Stomach (tissue), 9 donors: ENCODE results near the gene SCYGR5. TPM values are rescaled to one million over a fixed set of nuclear protein-coding genes. Genes with fewer than 3 reads are reported as not detected.
A peak's percentile ranks its signal among the peaks of the same experiment; 100 is the strongest.

Experiments
- DNase-seq, 2 donors: peaks; one replicate each; pipeline versions ENCODE4 v3.0.0 to v3.0.0-alpha.2; 2013 to 2019
- H3K27ac ChIP-seq, 5 donors: fragments of 200-600 bp in 4 of 5; sonication (generic) in 4 of 5; one replicate each; pipeline ENCODE4 v1.5.1; 2013 to 2019; ENCODE audit warnings: mild to moderate bottlenecking in 1 of 5, moderate library complexity in 1 of 5
- H3K27me3 ChIP-seq, 3 donors: fragments of 200-600 bp; sonication (generic); one replicate each; pipeline ENCODE4 v1.5.1; 2017 to 2019; ENCODE audit warnings: mixed run types in 1 of 3
- H3K36me3 ChIP-seq, 4 donors: fragments of 200-600 bp; sonication (generic); 1 replicate in 3 of 4; 2 replicates in 1 of 4; pipeline ENCODE4 v1.5.1; 2016 to 2019
- H3K4me1 ChIP-seq, 4 donors: fragments of 200-600 bp; sonication (generic); one replicate each; pipeline ENCODE4 v1.5.1; 2016 to 2019
- H3K4me3 ChIP-seq, 4 donors: fragments of 200-600 bp; sonication (generic) in 3 of 4; one replicate each; pipeline ENCODE4 v1.5.1; 2016 to 2019; ENCODE audit warnings: mild to moderate bottlenecking in 1 of 4
- H3K9me3 ChIP-seq, 4 donors: fragments of 200-600 bp; sonication (generic); one replicate each; pipeline ENCODE4 v1.5.1; 2016 to 2019
- CTCF ChIP-seq, 7 experiments: fragments of 450-650 bp in 4 of 7; fragments of 200-600 bp in 3 of 7; sonication (generic) in 3 of 7; IDR thresholded peaks; one replicate each; pipeline ENCODE4 v1.5.1; 2016 to 2019; ENCODE audit warnings: antibody characterized with exemption in 7 of 7, control low read depth in 2 of 7, mild to moderate bottlenecking in 1 of 7
- EP300 ChIP-seq: sonication (generic); formaldehyde crosslinking; IDR thresholded peaks from one replicate; pipeline ENCODE4 v1.6.1; 2017; ENCODE audit warnings: antibody characterized with exemption
- POLR2A ChIP-seq, 4 donors: fragments of 450-650 bp; IDR thresholded peaks; one replicate each; pipeline ENCODE4 v1.6.1; 2016; ENCODE audit warnings: antibody characterized with exemption in 4 of 4, control low read depth in 2 of 4, mild to moderate bottlenecking in 1 of 4, moderate library complexity in 1 of 4
- POLR2AphosphoS5 ChIP-seq, 3 donors: sonication (generic); formaldehyde crosslinking; IDR thresholded peaks; one replicate each; pipeline ENCODE4 v1.6.1; 2016; ENCODE audit warnings: antibody characterized with exemption in 3 of 3
- WGBS, 5 donors: extraction: QIAGEN DNeasy Blood & Tissue Kit in 3 of 5; methylation state at CpG; one replicate each; pipeline versions ENCODE4 v1.1.5 to v1.1.7; 2013 to 2018; 5-methylcytosine and 5-hydroxymethylcytosine counted together
- intact Hi-C: fragments of 100-400 bp; cut with DNase I; formaldehyde crosslinking; loops from one replicate; pipeline ENCODE4 v1.15.1; 2023; ENCODE audit warnings: low total_unique reads
- polyA plus RNA-seq, 3 donors: library from polyadenylated mRNA; stranded (reverse); fragments of 200-250 nt; gene quantifications; one replicate each; pipeline ENCODE4 v1.2.3, GENCODE V29; 2013
- total RNA-seq, 5 donors: library from RNA; depleted of rRNA; stranded (reverse); fragments of >200 nt; gene quantifications; one replicate each; pipeline versions ENCODE4 v1.1.0 to v1.2.3, GENCODE V29; 2014 to 2016
- donor health status: healthy with polysubstance abuse.
- donor health status: Bipolar disorder and iron deficiency.
- donor health status: healthy.

SCYGR5 gene
- total and polyA plus RNA-seq, 8 donors: not detected

GRCh38 chr2:227684258-227684657, 17.7 kb downstream of the SCYGR5 start:
- DNase-seq: no peak
- no peak for TF ChIP-seq POLR2A (IDR thresholded peaks at IDR 0.05)
- H3K27me3 ChIP-seq: no peaks in the 10 kb centered on the region
- WGBS, 5 donors: 80 to 85% (median 83%) methylated on average over 5 of the region's 5 CpGs
- no peaks in the 10 kb centered on the region for H3K36me3 ChIP-seq
- no peaks in the 10 kb centered on the region for H3K9me3 ChIP-seq
- no peak overlapping the region for H3K27ac ChIP-seq
- no peak overlapping the region for H3K4me3 ChIP-seq
- H3K4me1 ChIP-seq: no peaks in the 10 kb centered on the region
- intact Hi-C loops: no loop called here

- H3K36me3 ChIP-seq: no peaks in the 10 kb centered on the region
- no peak overlapping the region for H3K27ac ChIP-seq
- no peaks in the 10 kb centered on the region for H3K4me1 ChIP-seq
- no peak for TF ChIP-seq CTCF (IDR thresholded peaks at IDR 0.05)
- TF ChIP-seq POLR2A (IDR thresholded peaks at IDR 0.05): no peak
- WGBS, 5 donors: 81 to 94% (median 85%) methylated on average over 3 of the region's 3 CpGs
- intact Hi-C loops: no loop called here
- H3K9me3 ChIP-seq: no peaks in the 10 kb centered on the region
- H3K4me3 ChIP-seq: no peak overlapping the region
- no peaks in the 10 kb centered on the region for H3K27me3 ChIP-seq
- no peak for DNase-seq
Observed at GRCh38 chr2:227687189-227687588, 20.6 kb downstream of the SCYGR5 start.

GRCh38 chr2:227696990-227697679, 30.5 kb downstream of the SCYGR5 start:
- TF ChIP-seq POLR2AphosphoS5 (IDR thresholded peaks at IDR 0.05) (no peak), CTCF (IDR thresholded peaks at IDR 0.05) (no peak), POLR2A (IDR thresholded peaks at IDR 0.05) (no peak), EP300 (no peak)
- Histone ChIP-seq H3K4me3 (no peak overlapping the region), H3K27ac (no peak overlapping the region), H3K4me1 (no peaks in the 10 kb centered on the region), H3K9me3 (no peaks in the 10 kb centered on the region), H3K27me3 (no peaks in the 10 kb centered on the region), H3K36me3 (no peaks in the 10 kb centered on the region)
- 25 to 60% (median 27%) methylated on average over 2 of the region's 2 CpGs for WGBS, 5 donors
- DNase-seq: no peak
- intact Hi-C loops: no loop called here

- no peaks in the 10 kb centered on the region for H3K36me3 ChIP-seq
- peaks cover 0 to 8% (median 0%) of the 10 kb centered on the region in 4 donors for H3K4me1 ChIP-seq
- H3K27me3 ChIP-seq: no peaks in the 10 kb centered on the region
- H3K27ac ChIP-seq: no peak overlapping the region
- intact Hi-C loops: no loop called here
- peaks cover 0 to 7% (median 0%) of the 10 kb centered on the region in 4 donors for H3K9me3 ChIP-seq
- no peak overlapping the region for H3K4me3 ChIP-seq
- DNase-seq: peak in 1 of 2 donors; percentile 14
- 22 to 45% (median 35%) methylated on average over 3 of the region's 3 CpGs for WGBS, 5 donors
- no peak for TF ChIP-seq POLR2A (IDR thresholded peaks at IDR 0.05)
- TF ChIP-seq EP300: no peak
- no peak for TF ChIP-seq POLR2AphosphoS5 (IDR thresholded peaks at IDR 0.05)
- TF ChIP-seq CTCF (IDR thresholded peaks at IDR 0.05): no peak
Observed at GRCh38 chr2:227701556-227701955, 35.0 kb downstream of the SCYGR5 start.

- Histone ChIP-seq H3K9me3 (peaks cover 0 to 7% (median 0%) of the 10 kb centered on the region in 4 donors), H3K4me1 (peaks cover 0 to 8% (median 0%) of the 10 kb centered on the region in 4 donors), H3K36me3 (no peaks in the 10 kb centered on the region), H3K27me3 (no peaks in the 10 kb centered on the region), H3K4me3 (no peak overlapping the region), H3K27ac (no peak overlapping the region)
- intact Hi-C loops: no loop called here
- 15 to 38% (median 20%) methylated on average over 4 of the region's 4 CpGs for WGBS, 5 donors
- TF ChIP-seq POLR2A (IDR thresholded peaks at IDR 0.05) (no peak), EP300 (no peak), POLR2AphosphoS5 (IDR thresholded peaks at IDR 0.05) (no peak), CTCF (IDR thresholded peaks at IDR 0.05) (no peak)
- peak in 1 of 2 donors; percentile 27 for DNase-seq
Observed at GRCh38 chr2:227703280-227703732, 36.7 kb downstream of the SCYGR5 start.
